Urothelium cell line (cell line): ENCODE data around the gene FCAMR.

Source experiments
- DNase-seq: peaks from one replicate; pipeline ENCODE4 v3.0.0; 2011; ENCODE audit warnings: low spot score, mixed read lengths
- FAIRE-seq: peaks from 2 replicates; lab custom pipeline; 2011; peaks lifted over from hg19 to GRCh38; lab: Jason Lieb, UNC

The FCAMR gene

DNA sequence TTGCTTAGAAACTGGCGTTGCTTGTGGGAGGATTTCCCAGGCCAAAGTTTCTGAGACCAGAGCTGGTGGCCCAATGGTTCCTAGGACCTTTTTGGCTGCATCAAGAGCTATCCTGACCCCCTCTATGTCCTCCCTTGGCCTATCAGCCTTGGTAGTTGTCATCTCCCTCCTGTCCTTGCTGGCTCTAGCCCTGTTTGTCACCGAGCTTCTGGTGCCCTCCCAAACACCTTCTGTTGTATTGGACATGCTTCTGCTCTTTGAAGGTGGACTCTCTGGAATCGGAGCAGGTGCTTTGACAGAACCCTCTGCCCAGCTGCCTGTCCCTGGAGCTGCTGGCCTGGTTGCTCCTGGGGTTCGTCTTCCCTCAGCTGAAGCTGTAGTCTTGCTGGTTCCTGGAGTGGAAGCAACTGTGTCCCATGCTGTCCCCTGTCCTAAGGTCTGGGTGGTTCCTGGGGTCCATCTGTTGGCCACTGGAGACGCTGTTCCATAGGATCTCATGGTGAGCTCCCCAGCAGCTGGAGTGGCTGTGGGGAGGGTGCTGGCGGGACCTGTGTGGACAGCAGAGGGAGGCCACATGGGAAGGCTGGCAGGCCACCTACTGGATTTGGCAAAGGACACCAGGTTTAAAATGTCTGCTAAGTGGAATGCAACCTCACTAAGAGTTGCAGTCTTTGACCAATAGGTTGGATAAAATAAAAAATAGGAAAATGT lies 9.4 kb downstream of the FCAMR start:
- no peak for DNase-seq
- no peak for FAIRE-seq

DNA sequence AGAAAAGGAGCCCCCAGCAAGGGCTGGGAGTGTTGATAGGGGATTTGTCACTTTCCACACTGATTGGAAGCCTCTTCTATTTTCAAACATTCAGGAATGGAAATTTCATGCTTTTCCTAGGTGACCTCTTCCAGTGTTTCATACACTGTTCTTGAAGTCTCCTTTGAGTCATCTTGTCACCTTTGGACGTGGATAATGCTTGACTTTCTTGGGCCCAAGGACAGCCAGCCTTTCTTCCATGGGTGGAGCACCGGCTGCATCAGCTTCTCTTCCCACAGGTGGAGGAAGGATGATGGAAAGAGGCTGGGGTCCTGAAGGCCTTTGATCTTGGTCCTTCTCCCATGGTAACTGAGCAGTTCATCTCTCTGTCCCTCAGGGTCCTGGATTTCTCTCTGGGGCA lies 12.1 kb downstream of the FCAMR start:
- no peak for DNase-seq
- no peak for FAIRE-seq

DNA sequence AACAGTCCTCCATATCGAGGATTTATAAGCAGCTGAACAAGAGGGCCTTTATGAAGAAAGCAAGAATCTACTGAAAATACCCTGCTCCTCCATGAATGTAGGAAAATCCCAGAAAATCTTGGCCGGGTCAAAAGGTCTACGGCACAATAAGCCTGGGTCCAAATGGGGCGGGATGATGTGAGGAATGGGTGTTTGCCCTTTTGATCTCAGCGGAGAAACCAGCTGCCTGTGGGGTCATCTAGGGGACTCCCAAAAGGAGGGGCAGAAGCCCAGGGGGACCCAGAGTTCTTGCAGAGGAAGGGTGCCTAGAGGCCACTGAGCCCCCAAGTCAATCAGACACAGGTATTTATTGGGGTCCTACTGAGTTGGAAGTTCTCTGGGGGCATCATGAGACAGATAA lies 12.6 kb downstream of the FCAMR start:
- no peak for DNase-seq
- no peak for FAIRE-seq

DNA sequence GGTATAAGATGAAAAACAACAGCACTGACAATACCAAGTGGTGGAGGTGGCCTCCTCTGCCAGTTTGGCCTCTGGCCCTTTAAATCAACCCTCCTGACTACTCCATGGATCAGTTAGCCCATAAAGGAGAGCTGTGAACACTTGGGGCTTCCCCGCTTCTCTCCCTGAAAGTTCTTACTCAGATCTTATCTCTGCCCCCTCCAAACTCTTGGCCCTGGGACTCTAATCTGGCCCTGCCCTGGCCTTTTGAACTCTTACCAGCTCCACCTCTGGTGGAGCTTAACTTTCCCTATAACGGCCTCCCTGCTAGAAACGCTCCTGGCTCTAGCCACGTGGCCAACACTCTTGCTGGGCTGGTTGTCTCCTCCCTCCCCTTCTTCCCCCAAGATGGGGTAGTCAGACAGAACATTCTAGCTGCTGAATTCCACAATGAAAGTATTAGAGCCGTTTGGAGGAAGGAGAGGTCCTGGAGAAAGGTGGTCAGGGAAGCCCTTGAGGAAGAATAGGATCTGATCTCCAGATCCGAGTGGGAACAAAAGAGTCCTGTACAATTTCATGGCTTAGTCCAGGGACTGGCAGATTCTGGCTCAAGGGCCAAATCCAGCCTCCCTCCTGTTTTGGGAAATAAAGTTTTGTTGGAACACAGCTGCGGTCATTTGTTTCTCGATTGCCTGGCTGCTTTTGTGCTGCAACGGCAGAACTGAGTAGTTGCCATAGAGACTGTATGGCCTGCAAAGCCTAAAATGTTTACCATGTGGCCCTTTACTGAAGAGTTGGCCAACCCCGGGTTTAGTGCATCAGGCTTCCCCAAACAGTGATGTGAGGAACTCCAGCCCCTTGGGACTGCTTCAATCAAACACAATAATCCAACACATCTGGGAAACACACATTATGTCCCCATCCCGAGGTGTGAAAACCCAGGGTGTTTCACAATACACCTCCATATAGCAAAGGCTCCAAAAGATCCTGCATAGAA lies 14.5 kb downstream of the FCAMR start:
- no peak for FAIRE-seq
- DNase-seq = no peak

DNA sequence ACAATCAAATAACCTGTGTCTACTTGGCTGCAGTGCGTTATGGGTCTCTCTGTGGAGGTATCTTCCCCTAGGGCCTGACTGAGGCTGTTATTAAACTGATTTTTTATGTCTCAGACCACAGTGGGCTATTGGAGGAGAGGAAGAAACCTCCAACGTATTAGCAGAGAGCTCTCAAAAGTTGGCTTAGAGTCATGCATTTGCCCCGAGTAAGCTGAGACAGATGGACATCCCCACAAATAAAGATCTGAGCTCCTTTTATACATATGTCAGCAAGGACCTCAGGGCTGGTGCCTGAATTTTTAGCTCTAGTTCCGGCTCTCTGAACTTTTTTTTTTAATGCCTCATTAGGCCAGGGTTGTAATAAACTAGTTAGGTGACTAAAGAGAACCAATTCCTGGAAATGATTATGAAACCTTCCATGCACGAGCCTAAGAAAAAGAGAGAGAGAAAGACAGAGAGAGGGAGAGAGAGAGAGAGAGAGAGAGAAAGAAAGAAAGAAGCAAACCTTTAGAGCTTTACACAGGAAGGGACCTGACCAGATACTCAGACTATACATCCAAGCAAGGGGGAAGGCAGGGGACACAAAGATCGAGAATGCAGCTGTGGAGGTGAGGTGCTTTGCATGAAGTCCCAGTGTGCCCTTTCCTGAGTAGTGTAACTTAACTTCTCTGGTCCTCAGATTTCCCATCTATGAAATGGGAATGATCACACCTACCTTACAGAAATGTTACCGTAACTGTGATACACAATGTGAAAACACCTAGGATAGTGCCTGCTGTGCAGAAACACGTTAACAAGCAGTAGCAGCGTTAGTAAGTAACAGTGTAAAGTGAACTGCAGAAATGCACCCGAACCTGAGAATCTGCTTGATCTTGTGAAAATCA lies 15.6 kb downstream of the FCAMR start:
- DNase-seq (no peak), FAIRE-seq (no peak)

DNA sequence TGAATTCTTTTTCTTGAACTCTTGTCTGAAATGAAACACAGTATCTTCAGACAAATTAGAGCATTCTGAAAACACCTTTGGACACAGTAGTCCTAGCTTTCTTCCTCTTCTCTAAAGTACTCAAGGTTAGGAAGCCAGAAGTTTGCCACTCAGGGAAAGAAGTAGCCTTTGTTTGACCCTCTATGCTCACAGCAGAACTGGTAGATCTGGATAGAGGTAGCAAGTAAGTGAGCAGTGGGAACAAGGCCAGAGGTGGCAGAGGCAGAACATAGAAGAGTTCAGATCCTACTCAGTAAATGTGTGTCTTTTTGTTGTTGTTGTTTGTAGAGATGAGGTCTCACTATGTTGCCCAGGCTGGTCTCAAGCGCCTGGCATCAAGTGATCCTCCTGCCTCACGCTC lies 16.6 kb downstream of the FCAMR start:
- DNase-seq (no peak), FAIRE-seq (no peak)

DNA sequence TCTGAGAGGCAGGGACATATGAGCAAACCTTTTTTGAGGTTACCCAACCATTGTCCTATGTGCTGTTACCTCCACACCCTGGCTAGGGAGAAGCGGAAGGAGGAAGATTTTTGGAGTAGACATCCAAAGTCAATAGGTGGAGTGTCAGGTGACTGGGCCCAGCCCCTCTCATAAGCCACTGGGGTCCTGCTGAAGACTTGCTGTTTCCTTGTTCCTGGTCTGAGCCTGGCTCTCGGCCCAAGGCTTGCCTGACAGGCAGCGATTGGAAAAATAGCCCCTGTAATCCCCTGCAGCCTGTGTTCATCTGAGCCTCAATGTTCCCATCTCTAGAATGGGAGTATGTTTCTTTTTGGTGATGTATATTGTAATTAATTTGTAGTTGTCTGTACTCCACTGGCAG lies 17.1 kb downstream of the FCAMR start:
- FAIRE-seq = no peak
- DNase-seq = no peak

DNA sequence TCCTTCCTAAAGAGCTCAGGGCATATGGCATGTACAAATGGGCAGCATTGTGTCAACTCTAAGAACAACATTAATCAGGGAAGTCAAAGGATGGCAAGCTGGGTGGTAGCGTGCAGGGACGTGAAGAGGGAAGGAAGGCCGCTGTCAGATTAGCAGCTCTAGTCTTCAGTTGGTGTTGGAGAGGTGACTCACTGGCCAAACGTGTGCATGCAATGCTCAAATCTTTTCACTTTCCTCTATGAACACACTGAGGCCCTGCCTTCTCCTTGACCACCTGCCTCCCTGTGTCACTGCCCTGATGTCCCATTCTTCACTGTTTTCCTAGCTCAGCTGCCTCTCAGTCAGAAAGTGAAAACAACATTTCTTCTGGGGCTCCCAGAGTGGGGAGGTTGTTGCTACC lies 18.1 kb downstream of the FCAMR start:
- DNase-seq (no peak), FAIRE-seq (no peak)

DNA sequence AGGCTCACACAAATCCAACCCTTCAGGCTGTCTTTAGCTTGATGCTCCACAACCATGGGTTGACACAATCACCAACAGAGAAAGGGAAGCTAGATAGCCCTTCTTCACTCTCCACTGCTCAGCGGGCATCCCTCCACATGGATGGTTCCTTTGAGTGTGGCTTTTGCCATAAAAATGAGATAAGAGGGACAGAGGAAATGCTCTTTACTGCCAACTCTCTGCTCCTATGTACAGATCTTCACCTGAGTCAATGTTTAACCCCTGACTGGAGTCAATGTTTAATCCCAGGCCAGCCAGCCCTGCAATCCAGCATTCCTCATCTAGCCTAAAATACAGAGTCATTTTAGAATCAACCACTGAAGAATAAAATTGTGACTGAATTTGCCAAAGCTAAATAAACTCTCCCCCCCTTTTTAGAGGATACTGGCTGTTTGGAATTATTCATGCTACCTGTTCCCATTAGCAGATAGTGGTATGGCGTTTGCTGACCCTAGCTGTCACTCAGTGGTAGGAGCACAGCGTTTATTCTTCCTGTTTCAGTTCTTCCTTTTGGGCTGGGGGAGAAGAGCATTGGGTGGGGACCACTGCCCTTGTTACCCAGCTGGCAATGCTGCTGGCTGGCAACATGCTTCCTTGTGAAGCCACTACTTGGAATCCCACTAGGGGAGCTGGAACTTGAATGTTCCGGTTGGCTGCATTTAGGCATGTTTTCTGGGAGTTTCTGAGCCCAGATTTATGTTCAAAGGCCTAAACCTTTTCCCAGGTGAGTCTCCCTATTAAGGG lies 18.8 kb downstream of the FCAMR start:
- DNase-seq = no peak
- no peak for FAIRE-seq

DNA sequence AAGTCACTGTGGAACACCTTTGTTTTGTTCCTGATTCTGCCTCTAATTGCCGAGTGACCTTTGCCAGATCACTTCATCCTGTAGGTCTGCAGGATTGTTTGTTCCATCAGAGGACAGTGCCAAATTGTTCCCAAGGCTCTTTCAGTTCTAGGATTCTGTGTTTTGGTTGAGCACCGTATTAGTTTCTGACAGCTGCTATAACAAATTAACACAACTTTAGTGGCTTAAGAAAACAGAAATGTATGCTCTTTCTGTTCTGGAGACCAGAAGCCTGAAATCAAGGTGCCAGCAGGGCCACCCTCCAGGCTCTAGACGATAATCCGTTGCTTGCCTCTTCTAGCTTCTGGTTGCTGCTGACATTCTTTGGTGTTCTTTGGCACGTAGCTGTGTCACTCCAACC lies 20.6 kb downstream of the FCAMR start:
- no peak for DNase-seq
- FAIRE-seq = no peak

DNA sequence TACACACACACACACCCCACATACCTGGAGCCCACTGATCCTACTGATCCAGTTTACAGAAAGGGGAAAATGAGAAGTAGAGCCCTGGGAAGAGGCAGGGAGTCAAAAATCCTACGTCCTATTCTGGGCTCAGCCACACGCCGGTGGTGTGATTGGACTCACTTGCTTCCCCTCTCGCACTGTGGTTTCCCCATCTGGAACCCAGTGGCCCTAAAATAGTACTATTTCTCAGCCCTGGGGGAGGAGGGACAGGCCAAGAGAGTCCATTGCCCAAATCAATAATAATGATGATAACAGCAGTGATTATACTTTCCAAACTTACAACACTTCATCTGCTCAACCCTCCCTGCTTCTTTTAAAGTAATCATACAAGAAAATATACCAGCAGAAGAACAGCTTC lies 21.1 kb downstream of the FCAMR start:
- DNase-seq (no peak), FAIRE-seq (no peak)

DNA sequence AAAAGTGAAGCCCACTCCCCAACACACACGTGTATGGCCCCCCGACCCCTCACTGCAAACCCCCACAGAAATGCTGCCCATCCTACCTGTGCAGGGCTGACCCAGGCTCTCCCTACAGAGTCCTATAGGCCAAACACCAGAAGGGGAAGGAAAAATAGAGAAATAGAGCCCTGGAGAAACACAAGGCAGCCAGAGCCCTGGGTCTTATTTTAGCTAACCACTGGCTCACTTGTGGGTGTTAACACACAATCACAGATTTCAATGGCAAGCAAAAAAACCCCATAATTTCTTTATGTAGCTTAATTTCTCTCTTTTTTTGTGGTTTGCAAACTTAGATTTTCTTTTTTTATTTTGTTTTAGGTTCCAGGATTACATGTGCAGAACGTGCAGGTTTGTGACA lies 23.0 kb downstream of the FCAMR start:
- no peak for FAIRE-seq

DNA sequence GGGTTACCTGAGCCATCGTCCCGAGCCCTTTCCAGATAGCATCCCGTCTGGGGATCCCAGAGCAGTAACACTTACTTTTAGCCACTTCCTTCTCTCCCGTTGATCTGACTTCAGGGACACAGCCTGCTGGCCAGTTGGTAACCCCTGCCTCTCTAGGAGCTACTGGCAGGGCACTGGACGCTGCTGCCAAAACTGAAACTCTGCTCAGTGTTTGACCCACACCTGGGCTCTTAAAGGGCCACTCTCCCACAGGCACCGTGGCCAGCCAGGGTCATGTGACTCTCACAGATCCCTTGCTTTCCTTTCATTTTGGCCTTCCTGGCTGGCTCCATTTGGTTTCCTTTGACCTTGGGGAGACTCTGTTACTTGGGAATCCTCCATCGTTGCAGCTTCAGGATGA lies 24.0 kb downstream of the FCAMR start, which contains the start of gene PIGR:
PIGR (minus strand) TSS at position 206 of the 400 bp plus-strand sequence. CDS start 5,935 bp downstream, outside the sequence.
- no peak for DNase-seq
- no peak for FAIRE-seq

More for the DNA sequence above, 23.0 kb downstream of the FCAMR start:
- DNase-seq = no peak

DNA sequence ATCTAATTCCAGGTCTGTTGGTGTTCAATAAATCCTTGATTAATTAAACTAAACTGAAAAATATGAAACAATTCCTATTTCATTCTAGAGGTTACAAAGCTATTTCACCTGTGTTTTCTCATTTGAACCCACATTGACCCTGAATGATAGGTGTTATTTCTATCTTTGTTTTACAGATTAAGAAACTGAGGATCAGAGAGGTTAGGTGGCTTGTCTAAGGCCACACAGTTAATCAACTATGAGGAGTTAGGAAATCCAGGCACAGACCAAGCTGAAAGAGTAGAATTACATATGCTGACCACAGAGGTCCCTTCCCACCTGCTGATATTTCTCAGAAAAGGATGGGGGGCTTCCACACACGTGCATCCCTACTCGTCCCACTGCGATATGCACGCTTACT lies 24.5 kb downstream of the FCAMR start:
- DNase-seq (no peak), FAIRE-seq (no peak)

DNA sequence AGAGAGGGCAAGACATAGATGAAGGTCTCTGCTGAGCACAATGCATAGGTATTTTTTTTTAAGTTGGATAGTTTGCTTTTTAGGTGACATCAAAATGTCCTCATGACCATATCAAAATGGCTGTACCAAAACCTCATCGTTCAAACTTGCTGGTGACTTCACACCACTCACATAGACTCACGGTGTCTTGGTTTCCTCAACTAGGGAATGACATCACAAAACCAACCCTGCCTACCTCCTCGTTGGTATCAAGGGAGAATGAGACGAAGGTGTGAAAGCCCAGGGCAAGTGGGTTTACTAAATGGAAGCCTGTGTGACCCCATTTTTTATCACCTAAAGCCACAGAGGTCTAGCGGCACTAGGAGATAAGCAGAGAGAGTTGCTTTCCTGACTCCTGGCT lies 25.6 kb downstream of the FCAMR start:
- FAIRE-seq (no peak), DNase-seq (no peak)

DNA sequence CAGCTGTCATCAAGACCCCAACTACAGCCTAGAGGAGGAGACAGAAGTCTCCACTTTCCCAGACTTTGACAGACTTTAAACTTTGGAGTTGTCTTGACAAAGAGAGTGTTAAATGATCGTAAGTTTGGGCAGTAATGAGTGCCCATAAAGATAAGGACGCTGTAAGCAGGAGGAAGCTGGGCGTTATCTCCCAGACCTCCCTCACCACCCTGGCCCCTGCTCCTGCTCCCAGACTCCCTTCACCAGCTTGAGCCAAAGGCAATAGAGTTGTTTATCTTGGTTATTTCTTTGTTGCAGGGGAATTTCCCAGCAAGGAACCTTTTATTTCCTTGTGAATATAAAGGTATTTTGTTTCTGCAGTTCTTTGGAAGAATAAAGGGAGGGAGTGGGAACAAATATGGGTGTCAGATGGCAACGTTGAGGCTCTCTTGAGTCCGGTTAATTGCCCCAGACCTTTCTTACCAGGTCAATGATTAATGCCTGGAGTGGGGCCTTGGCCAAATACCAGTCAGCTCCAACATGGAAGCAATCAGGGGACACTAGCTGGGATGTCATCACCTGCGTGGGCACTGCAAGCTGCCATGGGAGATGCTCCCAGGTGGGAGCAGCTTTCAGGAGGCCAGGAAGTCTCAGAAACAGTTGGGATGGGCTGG lies 28.4 kb downstream of the FCAMR start:
- FAIRE-seq = no peak
- no peak for DNase-seq

DNA sequence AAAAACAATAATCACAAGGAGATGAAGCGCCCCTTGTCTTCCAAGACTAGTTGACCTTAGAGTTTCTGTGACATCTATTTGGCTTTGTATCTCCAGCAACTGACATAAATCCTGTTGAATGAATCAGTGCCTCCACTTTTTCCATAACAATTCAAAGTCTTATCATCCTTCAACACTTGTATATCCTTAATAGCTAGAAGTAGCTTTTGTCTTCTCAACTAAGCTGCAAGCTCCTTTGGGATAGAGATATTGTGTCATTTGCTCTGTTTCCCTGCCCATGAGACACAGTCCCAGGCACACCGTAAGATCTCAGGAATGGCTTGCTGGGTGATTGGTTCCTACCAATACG lies 29.7 kb downstream of the FCAMR start:
- FAIRE-seq = no peak
- no peak for DNase-seq

DNA sequence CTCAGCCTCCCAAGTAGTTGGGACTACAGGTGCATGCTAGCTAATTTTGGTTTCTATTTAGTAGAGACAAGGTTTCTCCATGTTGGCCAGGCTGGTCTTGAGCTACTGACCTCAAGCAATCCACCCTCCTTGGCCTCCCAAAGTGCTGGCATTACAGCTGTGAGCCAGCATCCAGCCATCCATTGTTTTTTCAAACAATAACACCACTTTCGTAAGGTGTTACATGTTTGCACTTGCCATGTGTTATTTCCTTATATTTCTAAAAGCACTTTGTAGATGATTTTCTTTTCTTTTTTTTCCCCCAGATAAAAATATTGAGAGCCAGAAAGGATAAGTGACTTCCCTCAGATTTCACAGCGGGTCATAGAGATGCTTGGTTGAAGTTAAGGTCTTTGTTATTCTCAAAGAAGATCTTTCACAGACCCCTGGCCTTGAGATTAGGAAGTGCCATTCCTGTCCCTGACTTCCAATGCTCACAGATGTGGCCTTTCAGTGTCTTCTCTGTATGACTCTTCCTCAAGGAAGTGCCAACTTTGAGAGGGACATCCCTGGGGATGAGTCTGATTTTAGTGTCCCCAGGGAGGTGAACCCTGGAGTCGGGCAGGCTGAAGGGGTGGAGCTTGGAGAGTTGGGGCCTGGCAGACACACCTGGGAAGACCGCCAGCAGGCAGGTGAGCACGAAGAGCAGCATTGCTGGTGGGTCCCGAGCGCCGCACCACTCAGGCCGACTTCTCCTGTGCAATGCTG lies 30.2 kb downstream of the FCAMR start:
- FAIRE-seq (no peak), DNase-seq (no peak)

DNA sequence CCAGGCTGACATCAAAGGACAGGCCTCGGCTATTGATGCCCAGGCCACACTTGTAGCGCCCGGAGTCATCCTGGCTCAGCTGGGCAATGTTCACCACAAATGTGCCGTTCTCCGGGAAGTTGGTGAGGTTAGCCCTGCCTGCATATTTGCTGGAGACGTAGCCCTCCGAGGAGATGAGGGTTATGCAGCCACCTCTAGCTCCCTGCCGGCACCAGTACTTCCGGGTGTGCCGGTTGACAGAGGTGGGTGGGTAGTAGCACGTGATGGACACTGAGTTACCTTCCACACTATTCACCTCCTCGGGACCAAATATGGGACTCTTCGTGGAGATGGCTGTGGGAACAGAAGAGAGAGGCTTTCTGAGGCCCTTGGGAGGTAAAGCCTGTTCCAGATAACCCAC lies 31.1 kb downstream of the FCAMR start:
- DNase-seq (no peak), FAIRE-seq (no peak)
